ENCODE results near the gene PSMD14. TPM values are rescaled to one million over a fixed set of nuclear protein-coding genes. Genes with fewer than 3 reads are reported as not detected.

The PSMD14 gene
- total and polyA plus RNA-seq, 2 of the 8 experiments (the other 6 are each of a cell fraction or from before 2014, with no cell fraction given), result 53.9 to 88.7 TPM

GRCh38 chr2:161406316-161406715 is 98.1 kb downstream of the PSMD14 start:
- Histone ChIP-seq H3K9me3 (ENCODE audit: insufficient read depth in 2 of 2, low read depth in 1 of 2, low read length in 1 of 2) (no peaks in the 10 kb centered on the region), H3K4me1 (replicated peaks in 1 of 4; ENCODE audit: control insufficient read depth in 3 of 4, insufficient read depth in 4 of 4, low read length in 3 of 4) (no peaks in the 10 kb centered on the region), H2BK5ac (ENCODE audit: low read depth, low read length) (no peak overlapping the region), H4K20me1 (replicated peaks in 1 of 2; ENCODE audit: control insufficient read depth in 1 of 2, insufficient read depth in 2 of 2, low read length in 2 of 2) (no peaks in the 10 kb centered on the region), H3K79me2 (ENCODE audit: control insufficient read depth in 1 of 2, insufficient read depth in 2 of 2, low read length in 2 of 2) (no peaks in the 10 kb centered on the region), H3K23ac (ENCODE audit: insufficient read length) (no peak overlapping the region), H3K4me3 (ENCODE audit: extremely low read depth in 1 of 4, insufficient read depth in 2 of 4, low read depth in 3 of 4, low read length in 4 of 4) (no peak overlapping the region), H2BK15ac (ENCODE audit: low read length) (no peak overlapping the region), H2BK12ac (ENCODE audit: low read depth, low read length) (no peak overlapping the region), H4K91ac (replicated peaks; ENCODE audit: insufficient read length, low read length) (no peak overlapping the region), H4K8ac (ENCODE audit: extremely low read depth, insufficient read depth, low read length) (no peak overlapping the region; the same call in 1 of the 2 replicates), H2AK5ac (ENCODE audit: low read depth, low read length) (no peak overlapping the region), H3K27ac (ENCODE audit: low read depth, low read length) (no peak overlapping the region), H3K9ac (replicated peaks in 1 of 4; ENCODE audit: extremely low read depth in 1 of 4, low read depth in 3 of 4, low read length in 3 of 4) (no peak overlapping the region), H3K4me2 (ENCODE audit: insufficient read depth in 1 of 2, low read depth in 2 of 2, low read length in 2 of 2) (no peak overlapping the region), H4K5ac (ENCODE audit: insufficient read length, low read depth, low read length) (no peak overlapping the region), H3K56ac (replicated peaks; ENCODE audit: insufficient read length, low read depth, low read length) (no peak overlapping the region), H3K79me1 (ENCODE audit: low read depth, low read length) (no peaks in the 10 kb centered on the region), H3K23me2 (ENCODE audit: low read depth, low read length) (no peaks in the 10 kb centered on the region), H3K27me3 (replicated peaks in 1 of 4; ENCODE audit: control insufficient read depth in 3 of 4, extremely low read depth in 1 of 4, insufficient read depth in 3 of 4, low read length in 3 of 4) (peaks cover 0 to 1% (median 0%) of the 10 kb centered on the region in 4 experiments; a peak in 1 of 7 replicates), H2AFZ (ENCODE audit: low read length) (no peak overlapping the region), H2BK120ac (replicated peaks; ENCODE audit: low read depth, low read length) (no peak overlapping the region), H3K4ac (replicated peaks; ENCODE audit: insufficient read length, low read depth, low read length) (no peak overlapping the region), H3K36me3 (ENCODE audit: control insufficient read depth in 2 of 4, insufficient read depth in 4 of 4, low read length in 3 of 4) (peaks cover 0 to 6% (median 2%) of the 10 kb centered on the region in 4 experiments; a peak in 4 of 8 replicates), H2BK20ac (ENCODE audit: low read length) (no peak overlapping the region), H3K14ac (ENCODE audit: insufficient read length) (no peak overlapping the region), H3K18ac (ENCODE audit: extremely low read depth, low read length) (no peak overlapping the region)
- DNase-seq (ENCODE audit: low read depth in 1 of 2, low spot score in 2 of 2) (no peak), FAIRE-seq (no peak)
- POLR2A ChIA-PET (ENCODE audit: partially characterized antibody), result no interaction called here
- CTCF ChIA-PET (ENCODE audit: partially characterized antibody), result no interaction called here
- 86% methylated on average over 5 of the region's 5 CpGs; no CpG with 5 or more reads in 1 of the 2 experiments for WGBS, 2 experiments (ENCODE audit: extremely low coverage in 1 of 2, insufficient coverage in 1 of 2, insufficient read length in 1 of 2, insufficient replicate concordance in 2 of 2, low coverage in 1 of 2, low lambda C conversion rate in 2 of 2, missing lambda C conversion rate in 1 of 2)
- TF ChIP-seq CHD1 (IDR thresholded peaks at IDR 0.05; ENCODE audit: low read depth, low read length) (no peak), EGR1 (IDR thresholded peaks at IDR 0.05; ENCODE audit: borderline replicate concordance, low read depth, low read length) (no peak), SAP30 (IDR thresholded peaks at IDR 0.05; ENCODE audit: insufficient read depth, insufficient replicate concordance, low read length) (no peak), BRCA1 (IDR thresholded peaks at IDR 0.05; ENCODE audit: low read depth, low read length) (no peak), CBX8 (IDR thresholded peaks at IDR 0.05; ENCODE audit: borderline replicate concordance, low read depth, low read length) (no peak), GTF2F1 (IDR thresholded peaks at IDR 0.05; ENCODE audit: borderline replicate concordance, low read depth, low read length) (no peak), NRF1 (IDR thresholded peaks at IDR 0.05; ENCODE audit: low read depth, low read length) (no peak), RAD21 (IDR thresholded peaks at IDR 0.05 in 1 of 2, conservative IDR thresholded peaks at IDR 0.05 in 1 of 2; ENCODE audit: low read depth in 2 of 2, low read length in 2 of 2) (no peak), TBP (IDR thresholded peaks at IDR 0.05; ENCODE audit: low read depth, low read length) (no peak)

Data from H1 (cell line).